GM18502 (cell line): ENCODE measurements around the gene ACTMAP.
"Not testable (repeated sequence)": the region's sequence is repeated elsewhere in the genome, so short reads cannot be mapped to it uniquely, and the experiment has no call there.

Source experiments
- ATAC-seq: cut with Tn5 transposase; IDR thresholded peaks from one replicate; pipeline ENCODE4 v1.9.1; 2021; ENCODE audit warnings: mild to moderate bottlenecking; ENCODE audit not compliant: unreplicated experiment, poor library complexity

ACTMAP gene

DNA sequence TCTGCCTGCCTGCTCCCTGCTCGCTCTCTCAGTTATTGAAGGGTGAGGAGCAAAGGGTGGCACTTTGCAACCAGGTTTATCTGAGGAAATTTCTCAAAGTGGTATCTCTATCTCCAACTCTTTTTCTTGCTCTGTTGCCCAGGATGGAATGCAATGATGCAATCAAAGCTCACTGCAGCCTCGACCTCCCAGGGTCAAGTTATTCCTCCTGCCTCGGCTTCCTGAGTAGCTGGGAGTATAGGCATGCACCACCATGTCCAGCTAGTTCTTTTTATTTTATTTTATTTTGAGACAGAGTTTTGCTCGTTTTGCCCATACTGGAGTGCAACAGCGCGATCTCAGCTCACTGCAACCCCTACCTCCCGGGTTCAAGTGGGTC lies 4.9 kb downstream of the ACTMAP start:
- ATAC-seq = no peak

DNA sequence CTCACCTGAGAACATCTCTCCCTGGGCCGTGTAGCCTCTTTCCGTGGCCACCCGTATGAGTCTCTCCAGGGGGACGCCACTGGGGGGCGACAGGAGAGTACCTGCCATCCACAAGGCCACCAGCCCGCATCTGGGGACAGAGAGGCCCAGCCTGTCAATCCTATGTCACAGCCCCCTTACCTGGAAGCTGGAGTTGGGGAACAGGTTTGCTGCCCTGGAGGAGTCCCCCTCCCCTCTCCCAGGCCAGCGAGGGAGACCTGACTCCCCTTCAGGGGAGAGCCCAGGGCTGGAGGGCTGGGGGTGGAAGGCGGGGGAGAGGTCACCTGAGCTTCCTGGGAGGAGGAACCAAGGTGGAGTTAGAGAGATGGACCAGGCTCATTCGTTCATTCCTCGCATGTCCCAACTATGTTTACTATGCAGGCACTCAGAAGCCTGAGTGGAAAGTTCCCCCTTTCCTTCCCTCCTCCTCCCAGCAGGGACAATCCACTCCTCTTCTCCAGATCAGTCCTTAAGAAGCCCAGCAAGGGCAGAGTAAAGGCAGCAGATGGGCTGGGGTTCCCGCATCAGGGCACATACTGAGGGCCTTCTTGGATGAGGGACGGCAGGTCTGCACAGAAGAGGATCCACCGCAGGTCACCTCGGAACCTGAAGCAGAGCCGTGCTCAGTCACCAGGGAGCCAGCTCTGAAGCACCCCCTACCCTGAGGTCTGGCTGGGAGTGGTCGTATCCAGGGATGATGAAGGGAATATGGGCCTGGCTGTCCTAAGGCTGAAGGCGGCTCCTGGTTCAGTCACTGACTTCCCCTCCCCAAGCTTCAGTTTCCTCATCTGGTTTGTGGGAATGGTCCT lies 5.5 kb downstream of the ACTMAP start:
- ATAC-seq = no peak

DNA sequence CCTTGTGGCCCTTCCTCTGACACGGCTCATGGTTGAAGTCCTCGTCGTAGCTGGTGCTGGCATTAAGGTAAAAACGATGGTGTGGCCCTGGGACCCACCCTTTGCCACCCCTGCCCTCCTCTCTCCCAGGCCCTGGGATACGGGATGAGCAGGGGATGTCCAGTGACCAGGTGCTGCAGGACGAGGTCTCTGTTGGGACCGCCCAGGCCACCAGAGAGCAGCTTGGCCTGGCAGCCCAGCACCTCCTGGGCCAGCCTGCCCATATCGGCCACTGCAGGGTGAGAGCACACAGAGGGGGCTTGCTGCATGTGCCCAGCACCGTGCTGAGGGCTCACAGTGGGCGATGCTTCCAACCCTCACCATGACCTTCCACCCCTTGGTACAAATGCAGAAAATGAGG lies 6.4 kb downstream of the ACTMAP start:
- ATAC-seq = no peak

- no peak for ATAC-seq
Observed at GRCh38 chr19:40742886-40743285, 7.4 kb downstream of the ACTMAP start.

DNA sequence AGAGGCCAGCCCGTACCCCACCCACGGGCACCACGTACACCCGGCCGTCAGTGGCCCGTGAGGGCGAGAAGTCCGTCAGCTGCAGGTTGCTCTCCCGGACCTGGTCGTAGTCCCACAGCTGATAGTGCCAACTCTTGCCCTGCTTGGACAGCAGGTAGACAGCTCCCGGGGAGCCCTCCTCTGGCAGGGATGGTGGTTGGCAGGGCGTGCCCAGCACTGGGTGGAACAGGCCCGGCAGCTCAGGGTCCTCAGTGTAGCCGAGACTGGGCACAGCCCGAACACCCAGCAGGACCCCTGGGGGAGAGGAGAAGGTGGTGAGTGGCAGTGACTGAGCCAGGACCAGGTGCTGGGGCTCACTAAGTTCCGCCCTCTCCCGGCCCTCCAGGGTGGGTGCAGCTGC lies 7.8 kb downstream of the ACTMAP start:
- no peak for ATAC-seq

DNA sequence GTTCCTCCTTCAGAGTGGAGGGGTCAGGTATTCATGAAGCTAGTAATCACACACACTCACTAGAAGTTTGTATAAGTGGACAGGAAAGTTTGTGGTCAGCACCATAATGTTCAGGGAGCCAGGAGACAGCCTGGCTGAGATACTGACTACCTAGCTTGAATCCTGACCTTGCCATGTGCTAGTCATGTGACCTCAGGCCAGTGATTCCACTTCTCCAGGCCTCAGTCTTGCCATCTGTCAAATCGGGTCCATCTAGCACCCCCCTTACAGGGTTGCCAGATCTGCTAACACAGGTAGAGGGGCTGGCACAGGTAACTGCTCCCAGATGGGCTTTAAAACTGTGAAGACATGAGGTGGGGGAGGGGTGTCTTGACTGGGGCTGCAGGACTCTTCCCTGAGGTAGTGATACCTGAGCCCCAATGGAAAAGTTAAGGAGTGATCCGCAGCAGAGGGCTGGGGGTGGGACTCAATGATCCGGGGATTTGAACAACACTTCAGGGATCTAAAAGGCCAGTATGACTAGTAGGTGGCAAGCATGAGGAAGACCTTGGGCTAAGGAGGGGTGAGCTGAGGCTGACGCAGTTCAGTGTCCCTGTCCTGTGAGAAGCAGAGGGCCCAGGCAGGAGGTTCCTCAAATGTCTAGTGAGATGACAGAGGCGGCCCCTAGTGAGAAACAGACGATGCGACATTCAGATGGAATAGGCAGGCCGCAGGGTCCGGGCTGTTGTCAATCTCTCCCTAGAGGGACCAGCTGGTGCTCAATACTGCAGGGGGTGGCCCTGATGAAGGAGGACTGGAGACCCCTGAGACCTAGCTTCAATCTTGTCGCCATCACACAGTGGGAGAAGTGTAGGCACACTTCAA lies 8.5 kb downstream of the ACTMAP start:
- no peak for ATAC-seq

- ATAC-seq = no peak
Observed at GRCh38 chr19:40740747-40741146, 9.5 kb downstream of the ACTMAP start.

DNA sequence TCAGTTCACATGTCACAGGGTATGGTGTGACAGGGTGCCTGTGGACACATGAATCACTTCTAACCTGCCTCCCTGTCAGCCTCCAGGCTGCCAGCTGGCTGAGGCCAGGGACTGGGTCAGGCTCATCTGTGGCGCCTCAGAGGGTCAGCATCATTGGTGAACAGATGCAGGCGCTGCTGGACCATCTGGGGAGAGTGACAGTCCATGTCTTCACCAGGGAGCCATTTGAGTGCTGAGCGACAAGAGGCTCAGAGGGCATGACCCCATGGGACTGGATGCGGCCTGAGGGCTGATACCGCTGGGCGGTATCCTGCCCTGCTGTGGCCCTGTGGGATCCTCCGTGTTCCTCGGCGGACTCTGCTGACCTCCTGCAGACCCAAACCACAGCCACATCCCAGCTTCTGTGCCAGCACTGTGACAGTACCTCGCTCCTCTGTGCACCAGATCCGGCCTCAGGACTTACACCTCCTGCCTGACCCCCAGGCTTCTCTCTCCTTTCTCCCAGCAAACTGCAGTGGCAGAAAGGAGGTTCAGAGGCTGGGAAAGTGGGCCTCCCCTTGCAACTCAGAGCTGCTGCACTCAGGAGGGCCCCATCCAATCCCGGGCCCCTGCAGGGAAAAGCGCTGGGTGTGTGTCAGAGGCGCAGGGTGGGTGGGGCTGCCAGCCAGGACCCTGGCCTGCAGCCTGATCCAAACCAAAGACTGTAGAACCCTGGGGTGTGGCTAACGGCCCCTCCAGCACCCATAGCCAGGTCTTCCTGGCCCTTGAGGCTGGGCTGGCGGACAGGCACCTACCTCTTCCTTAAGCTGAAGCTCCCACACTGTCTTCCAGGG lies 10.2 kb downstream of the ACTMAP start:
- no peak for ATAC-seq

DNA sequence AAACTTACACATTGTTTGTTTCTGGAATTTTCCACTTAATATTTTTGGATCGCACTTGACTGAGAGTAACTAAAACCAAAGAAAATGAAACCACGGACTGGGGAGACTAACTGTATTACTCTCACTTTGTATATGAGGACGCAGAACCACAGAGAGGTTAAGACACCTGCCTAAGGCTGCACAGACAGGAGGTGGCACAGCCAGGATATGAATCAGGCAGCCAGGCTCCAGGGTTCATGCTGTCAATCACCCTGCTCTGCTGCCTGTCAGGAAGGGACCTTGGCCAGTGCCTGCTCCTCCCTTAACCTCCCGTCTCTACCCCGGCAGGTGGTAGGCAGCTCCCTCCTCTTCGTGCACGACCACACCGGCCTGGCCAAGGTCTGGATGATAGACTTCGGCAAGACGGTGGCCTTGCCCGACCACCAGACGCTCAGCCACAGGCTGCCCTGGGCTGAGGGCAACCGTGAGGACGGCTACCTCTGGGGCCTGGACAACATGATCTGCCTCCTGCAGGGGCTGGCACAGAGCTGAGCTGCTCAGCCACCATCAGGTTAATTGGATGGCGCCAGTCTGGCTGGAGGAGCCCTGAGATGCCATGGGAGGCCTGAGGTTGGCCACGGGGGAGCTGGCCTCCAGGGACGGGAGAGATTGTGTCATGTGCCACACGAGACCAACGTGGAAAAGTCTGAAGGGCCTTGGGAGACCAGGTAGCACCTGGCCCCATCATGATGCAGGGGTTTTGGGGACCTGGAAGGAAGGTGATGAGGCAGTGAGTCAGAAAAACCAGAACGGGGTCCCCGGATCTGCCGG lies 11.0 kb downstream of the ACTMAP start:
- no peak for ATAC-seq

- no peak for ATAC-seq
Observed at GRCh38 chr19:40737102-40737644, 13.1 kb downstream of the ACTMAP start.

DNA sequence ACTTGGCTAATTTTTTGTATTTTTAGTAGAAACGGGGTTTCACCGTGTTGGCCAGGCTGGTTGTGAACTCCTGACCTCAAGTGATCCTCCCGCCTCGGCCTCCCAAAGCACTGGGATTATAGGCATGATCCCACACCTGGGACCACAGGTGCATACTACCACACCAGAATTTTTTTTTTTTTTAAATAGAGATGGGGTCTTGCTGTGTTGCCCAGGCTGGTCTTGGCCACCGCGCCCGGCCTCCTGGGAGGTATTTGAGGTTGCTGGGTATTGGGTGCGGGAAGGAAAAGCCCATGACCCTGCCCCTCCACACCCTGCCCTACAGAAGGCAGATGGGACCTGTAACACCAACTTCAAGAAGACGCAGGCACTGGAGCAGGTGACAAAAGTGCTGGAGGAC lies 13.6 kb downstream of the ACTMAP start:
- no peak for ATAC-seq

DNA sequence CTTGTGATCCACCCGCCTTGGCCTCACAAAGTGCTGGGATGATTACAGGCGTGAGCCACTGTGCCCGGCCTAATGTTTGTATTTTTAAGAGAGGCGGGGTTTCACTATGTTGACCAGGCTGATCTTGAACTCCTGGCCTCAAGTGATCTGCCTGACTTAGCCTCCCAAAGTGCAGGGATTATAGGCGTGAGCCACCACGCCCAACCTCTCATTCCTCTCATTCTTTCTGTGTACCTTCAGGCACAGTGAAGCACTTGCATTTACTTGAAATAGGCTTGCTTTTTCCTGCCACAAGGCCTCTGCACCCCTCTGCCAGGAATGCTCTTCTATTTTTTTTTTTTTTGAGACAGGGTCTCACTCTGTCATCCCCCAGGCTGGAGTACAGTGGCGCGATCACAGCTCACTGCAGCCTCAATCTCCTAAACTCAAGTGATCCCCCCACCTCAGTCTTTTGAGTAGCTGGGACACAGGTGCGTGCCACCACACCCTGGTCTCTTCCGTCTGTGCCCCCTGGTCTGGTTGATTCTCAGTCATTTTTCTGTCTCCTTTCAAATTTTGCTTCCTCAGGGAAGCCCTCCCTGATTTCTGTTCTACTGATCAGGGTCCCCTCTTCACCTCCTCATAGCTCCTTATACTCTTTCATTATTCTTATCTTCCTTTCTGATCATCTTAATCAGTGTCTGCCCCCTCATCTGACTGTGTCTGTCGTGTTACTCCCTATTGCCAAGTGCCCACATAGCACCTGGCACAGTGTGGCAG lies 15.1 kb downstream of the ACTMAP start:
- ATAC-seq = no peak

GRCh38 chr19:40733149-40733548 lies 17.1 kb downstream of the ACTMAP start:
- ATAC-seq = no peak

- not testable (repeated sequence) for ATAC-seq
Observed at GRCh38 chr19:40732304-40732703, 18.0 kb downstream of the ACTMAP start.

DNA sequence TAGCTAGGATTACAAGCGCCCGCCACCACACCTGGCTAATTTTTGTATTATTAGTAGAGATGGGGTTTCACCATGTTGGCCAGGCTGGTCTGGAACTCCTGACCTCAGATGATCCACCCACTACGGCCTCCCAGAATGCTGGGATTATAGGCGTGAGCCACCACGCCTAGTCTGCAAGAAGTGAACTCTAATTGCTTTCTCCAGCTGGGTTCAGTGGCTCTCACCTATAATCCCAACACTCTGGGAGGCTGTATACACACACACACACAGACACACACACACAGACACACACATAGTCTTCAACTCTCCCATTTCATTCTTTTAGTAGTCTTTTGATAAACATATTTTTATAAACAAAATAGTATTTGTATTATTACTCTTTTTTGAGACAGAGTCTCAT lies 20.2 kb downstream of the ACTMAP start:
- not testable (repeated sequence) for ATAC-seq

DNA sequence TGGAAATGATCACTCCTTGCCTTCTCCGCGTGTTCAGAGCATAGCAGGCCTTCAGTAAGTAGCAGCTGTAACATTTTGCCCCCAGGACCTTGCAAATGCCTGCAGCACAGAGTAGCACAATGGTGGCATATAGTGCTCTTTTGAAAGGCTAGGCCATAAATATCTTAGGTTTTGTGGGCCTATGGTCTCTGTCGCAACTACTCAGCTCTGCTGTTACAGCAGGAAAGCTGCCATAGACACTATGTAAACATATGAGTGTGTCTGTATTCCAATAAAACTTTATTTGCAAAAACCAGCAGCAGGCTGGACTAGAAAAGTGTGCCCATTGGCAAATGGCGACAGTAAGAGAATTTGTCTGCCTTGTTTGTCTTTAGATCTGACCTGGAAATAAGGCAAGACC lies 24.0 kb downstream of the ACTMAP start:
- no peak for ATAC-seq

DNA sequence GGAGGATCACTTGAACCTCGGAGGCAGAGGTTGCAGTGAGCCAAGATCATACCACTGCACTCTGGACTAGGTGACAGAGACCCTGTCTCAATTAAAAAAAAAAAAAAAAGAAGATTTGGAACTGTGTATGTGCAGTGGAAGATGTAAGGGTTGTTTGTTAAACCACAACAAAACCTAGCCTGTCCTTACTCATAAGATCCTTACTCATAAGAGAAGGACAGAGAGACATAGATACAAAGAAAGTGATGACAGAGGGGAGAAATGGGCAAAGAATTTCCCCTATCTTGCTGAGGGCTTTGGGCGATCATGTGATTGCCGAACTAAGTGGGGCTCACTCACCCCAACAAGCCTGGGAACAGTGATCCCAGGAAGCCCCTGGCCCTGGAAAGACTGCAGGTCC lies 25.4 kb downstream of the ACTMAP start:
- ATAC-seq = no peak

DNA sequence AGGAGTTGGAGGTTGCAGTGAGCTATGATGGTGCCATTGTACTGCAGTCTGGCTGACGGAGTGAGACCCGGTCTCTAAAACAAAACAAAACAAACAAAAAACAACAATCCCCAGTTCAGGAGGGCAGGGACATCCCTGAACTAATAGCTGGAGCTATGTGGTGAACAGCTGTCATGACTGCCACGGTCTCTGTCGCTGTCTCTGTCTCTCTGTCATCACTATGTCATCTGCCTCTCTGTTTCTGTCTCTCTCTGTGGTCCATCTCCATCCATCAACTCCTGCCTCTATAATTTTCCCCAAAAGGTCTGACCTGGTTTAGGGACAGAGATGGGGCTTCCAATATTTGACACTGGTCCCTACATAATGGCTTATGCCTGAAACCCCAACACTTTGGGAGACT lies 26.0 kb downstream of the ACTMAP start:
- ATAC-seq = no peak
